K562 (cell line): ENCODE measurements around the gene SON. TPM values are rescaled to one million over a fixed set of nuclear protein-coding genes. Genes with fewer than 3 reads are reported as not detected.

Source experiments
- ELF1 ChIP-seq: fragments of 200-800 bp; sonication (Bioruptor generic); IDR thresholded peaks from 2 replicates; pipeline ENCODE4 v1.6.1; 2016; ENCODE audit warnings: missing genetic modification characterization, missing compliant biosample characterization
- HMG20A ChIP-seq: fragments of 450-650 bp; formaldehyde crosslinking; conservative IDR thresholded peaks from 2 replicates; pipeline ENCODE4 v1.4.0; 2020; ENCODE audit warnings: mild to moderate bottlenecking, mixed read lengths
- IFI16 ChIP-seq: fragments of 250-450 bp; sonication (Bioruptor Pico); IDR thresholded peaks from 2 replicates; pipeline ENCODE4 v2.1.2; 2022; ENCODE audit warnings: mild to moderate bottlenecking, inconsistent platforms
- MED1 ChIP-seq: sonication (generic); formaldehyde crosslinking; IDR thresholded peaks from 2 replicates; pipeline ENCODE4 v1.8.1; 2023; ENCODE audit warnings: missing genetic modification reagents, borderline replicate concordance
- PHB ChIP-seq: fragments of 250-450 bp; sonication (Bioruptor Pico); IDR thresholded peaks from 2 replicates; pipeline ENCODE4 v1.5.0; 2021
- XRCC3 ChIP-seq: fragments of 450-650 bp; IDR thresholded peaks from 2 replicates; pipeline ENCODE4 v1.6.1; 2017; ENCODE audit warnings: mild to moderate bottlenecking, moderate library complexity
- polyA plus RNA-seq, 8 experiments: library from polyadenylated mRNA; depleted of rRNA in 4 of 8; stranded (reverse) in 5 of 8; unstranded in 3 of 8; fragments of >200 nt; fragmentation: Nextera tagmentation in 2 of 8; fragmentation: Illumina TruSeq in 1 of 8; extraction: Ambion mirVana in 2 of 8; extraction: Trizol in 1 of 8; gene quantifications; 2 replicates each; pipeline versions ENCODE4 v1.2.1 to v1.2.3, GENCODE V29; 2011 to 2014; ENCODE audit warnings: inconsistent platforms in 1 of 8, missing spikeins in 1 of 8
- total RNA-seq, 7 experiments: library from RNA; depleted of rRNA in 6 of 7; stranded (reverse); fragments of >200 nt in 6 of 7; fragmentation: Illumina TruSeq in 2 of 7; extraction: Trizol in 2 of 7; gene quantifications; 2 replicates each; pipeline versions ENCODE4 v1.2.1 to v1.2.3, GENCODE V29; 2011 to 2021; ENCODE audit warnings: low replicate concordance in 1 of 7
- TF ChIP-seq, protein P1 (sequence below): sonication (generic); formaldehyde crosslinking; IDR thresholded peaks from 2 replicates; pipeline ENCODE4 v1.8.1; 2023; ENCODE audit warnings: mild to moderate bottlenecking, missing genetic modification reagents
- TF ChIP-seq, protein P2 (sequence below): fragments of 150-350 bp; conservative IDR thresholded peaks from 2 replicates; pipeline ENCODE4 v1.6.1; 2014; ENCODE audit warnings: low read length
- TF ChIP-seq, protein P3 (sequence below), 2 experiments: fragments of 450-650 bp in 1 of 2; sonication (generic) in 1 of 2; formaldehyde crosslinking; conservative IDR thresholded peaks; 2 replicates each; pipeline versions ENCODE4 v1.4.0 to v1.8.1; 2020 to 2022; ENCODE audit warnings: mild to moderate bottlenecking in 1 of 2, missing genetic modification reagents in 1 of 2
- TF ChIP-seq, protein P4 (sequence below): sonication (generic); formaldehyde crosslinking; IDR thresholded peaks from 2 replicates; pipeline ENCODE4 v1.8.0; 2023; ENCODE audit warnings: mild to moderate bottlenecking, missing genetic modification reagents
- TF ChIP-seq, protein P5 (sequence below): IDR thresholded peaks from 2 replicates; pipeline ENCODE4 v1.6.1; 2016; ENCODE audit warnings: missing genetic modification characterization, missing compliant biosample characterization
- TF ChIP-seq, protein P6 (sequence below): fragments of 450-650 bp; formaldehyde crosslinking; IDR thresholded peaks from 2 replicates; pipeline ENCODE4 v1.4.0; 2020; ENCODE audit warnings: mild to moderate bottlenecking, moderate library complexity

The SON gene
- total and polyA plus RNA-seq, 9 of the 15 experiments (the other 6 are each of a cell fraction or from before 2014, with no cell fraction given), result 105 to 742 (median 187) TPM

DNA sequence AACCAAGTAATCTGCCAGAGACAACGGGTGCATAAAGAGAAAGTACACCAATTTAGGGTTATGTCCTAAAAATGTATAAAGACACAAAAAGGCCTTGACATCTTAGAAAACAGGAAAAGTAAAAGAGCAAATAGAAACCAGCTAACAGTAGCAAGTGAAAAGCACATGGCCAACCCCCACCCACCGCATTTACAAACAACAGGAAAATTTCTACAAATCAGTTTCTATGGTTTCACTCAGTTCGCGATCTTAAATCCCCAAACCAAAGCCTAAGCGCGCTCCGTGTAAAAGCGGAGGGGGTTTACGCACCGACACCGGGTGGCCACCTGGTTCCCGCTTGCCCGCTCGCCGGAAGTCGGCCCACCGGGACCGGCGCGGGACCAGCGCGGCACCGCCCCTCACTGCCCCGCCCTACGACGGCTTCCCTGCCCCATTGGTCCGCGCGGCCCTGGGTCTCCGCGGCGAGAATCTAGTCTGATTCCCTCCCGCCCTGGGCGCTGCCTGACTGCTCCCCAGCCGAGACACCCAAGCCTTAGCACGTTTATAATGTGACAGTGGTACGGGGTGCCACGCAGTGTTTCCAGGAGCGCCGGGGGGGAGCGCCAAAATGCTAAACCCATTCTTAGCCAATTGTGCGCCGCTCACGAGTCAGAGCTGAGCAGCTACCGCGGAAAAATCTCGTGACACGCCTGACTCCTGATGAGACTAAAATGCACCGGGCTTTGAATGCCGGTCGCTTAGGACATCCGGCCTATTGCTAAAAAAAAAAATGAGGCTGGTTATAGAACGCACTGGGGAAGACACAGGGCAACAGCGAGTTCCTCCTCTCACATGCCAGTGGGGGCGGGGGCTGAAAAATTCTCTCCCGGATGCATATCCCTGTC, 840 bp upstream of the SON start, which contains the start of gene GART (continued):
- TF ChIP-seq, protein P1, sequence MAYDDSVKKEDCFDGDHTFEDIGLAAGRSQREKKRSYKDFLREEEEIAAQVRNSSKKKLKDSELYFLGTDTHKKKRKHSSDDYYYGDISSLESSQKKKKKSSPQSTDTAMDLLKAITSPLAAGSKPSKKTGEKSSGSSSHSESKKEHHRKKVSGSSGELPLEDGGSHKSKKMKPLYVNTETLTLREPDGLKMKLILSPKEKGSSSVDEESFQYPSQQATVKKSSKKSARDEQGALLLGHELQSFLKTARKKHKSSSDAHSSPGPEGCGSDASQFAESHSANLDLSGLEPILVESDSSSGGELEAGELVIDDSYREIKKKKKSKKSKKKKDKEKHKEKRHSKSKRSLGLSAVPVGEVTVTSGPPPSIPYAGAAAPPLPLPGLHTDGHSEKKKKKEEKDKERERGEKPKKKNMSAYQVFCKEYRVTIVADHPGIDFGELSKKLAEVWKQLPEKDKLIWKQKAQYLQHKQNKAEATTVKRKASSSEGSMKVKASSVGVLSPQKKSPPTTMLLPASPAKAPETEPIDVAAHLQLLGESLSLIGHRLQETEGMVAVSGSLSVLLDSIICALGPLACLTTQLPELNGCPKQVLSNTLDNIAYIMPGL (CRISPR knock-in tag), result no peak; the same call in 1 of the 2 replicates
- TF ChIP-seq HMG20A (CRISPR knock-in tag), result 0 out of 2 replicates have a peak, but pooled peaks have one; percentile 5
- TF ChIP-seq, protein P2, sequence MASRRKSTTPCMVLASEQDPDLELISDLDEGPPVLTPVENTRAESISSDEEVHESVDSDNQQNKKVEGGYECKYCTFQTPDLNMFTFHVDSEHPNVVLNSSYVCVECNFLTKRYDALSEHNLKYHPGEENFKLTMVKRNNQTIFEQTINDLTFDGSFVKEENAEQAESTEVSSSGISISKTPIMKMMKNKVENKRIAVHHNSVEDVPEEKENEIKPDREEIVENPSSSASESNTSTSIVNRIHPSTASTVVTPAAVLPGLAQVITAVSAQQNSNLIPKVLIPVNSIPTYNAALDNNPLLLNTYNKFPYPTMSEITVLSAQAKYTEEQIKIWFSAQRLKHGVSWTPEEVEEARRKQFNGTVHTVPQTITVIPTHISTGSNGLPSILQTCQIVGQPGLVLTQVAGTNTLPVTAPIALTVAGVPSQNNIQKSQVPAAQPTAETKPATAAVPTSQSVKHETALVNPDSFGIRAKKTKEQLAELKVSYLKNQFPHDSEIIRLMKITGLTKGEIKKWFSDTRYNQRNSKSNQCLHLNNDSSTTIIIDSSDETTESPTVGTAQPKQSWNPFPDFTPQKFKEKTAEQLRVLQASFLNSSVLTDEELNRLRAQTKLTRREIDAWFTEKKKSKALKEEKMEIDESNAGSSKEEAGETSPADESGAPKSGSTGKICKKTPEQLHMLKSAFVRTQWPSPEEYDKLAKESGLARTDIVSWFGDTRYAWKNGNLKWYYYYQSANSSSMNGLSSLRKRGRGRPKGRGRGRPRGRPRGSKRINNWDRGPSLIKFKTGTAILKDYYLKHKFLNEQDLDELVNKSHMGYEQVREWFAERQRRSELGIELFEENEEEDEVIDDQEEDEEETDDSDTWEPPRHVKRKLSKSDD, result no peak
- no peak for TF ChIP-seq XRCC3
- TF ChIP-seq ELF1 (tag), result no peak; the same call in none of the 2 replicates
- TF ChIP-seq MED1 (CRISPR knock-in tag), result no peak
- TF ChIP-seq, protein P3, sequence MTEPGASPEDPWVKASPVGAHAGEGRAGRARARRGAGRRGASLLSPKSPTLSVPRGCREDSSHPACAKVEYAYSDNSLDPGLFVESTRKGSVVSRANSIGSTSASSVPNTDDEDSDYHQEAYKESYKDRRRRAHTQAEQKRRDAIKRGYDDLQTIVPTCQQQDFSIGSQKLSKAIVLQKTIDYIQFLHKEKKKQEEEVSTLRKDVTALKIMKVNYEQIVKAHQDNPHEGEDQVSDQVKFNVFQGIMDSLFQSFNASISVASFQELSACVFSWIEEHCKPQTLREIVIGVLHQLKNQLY (CRISPR knock-in tag; conservative IDR thresholded peaks at IDR 0.05), result no peak
- TF ChIP-seq PHB (CRISPR knock-in tag), result no peak; the same call in 1 of the 2 replicates
- TF ChIP-seq, protein P4, sequence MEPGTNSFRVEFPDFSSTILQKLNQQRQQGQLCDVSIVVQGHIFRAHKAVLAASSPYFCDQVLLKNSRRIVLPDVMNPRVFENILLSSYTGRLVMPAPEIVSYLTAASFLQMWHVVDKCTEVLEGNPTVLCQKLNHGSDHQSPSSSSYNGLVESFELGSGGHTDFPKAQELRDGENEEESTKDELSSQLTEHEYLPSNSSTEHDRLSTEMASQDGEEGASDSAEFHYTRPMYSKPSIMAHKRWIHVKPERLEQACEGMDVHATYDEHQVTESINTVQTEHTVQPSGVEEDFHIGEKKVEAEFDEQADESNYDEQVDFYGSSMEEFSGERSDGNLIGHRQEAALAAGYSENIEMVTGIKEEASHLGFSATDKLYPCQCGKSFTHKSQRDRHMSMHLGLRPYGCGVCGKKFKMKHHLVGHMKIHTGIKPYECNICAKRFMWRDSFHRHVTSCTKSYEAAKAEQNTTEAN (CRISPR knock-in tag), result no peak
- TF ChIP-seq, protein P5, sequence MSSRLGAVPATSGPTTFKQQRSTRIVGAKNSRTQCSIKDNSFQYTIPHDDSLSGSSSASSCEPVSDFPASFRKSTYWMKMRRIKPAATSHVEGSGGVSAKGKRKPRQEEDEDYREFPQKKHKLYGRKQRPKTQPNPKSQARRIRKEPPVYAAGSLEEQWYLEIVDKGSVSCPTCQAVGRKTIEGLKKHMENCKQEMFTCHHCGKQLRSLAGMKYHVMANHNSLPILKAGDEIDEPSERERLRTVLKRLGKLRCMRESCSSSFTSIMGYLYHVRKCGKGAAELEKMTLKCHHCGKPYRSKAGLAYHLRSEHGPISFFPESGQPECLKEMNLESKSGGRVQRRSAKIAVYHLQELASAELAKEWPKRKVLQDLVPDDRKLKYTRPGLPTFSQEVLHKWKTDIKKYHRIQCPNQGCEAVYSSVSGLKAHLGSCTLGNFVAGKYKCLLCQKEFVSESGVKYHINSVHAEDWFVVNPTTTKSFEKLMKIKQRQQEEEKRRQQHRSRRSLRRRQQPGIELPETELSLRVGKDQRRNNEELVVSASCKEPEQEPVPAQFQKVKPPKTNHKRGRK (tag), result no peak; the same call in 1 of the 2 replicates
- TF ChIP-seq IFI16 (CRISPR knock-in tag), result no peak
- TF ChIP-seq, protein P6, sequence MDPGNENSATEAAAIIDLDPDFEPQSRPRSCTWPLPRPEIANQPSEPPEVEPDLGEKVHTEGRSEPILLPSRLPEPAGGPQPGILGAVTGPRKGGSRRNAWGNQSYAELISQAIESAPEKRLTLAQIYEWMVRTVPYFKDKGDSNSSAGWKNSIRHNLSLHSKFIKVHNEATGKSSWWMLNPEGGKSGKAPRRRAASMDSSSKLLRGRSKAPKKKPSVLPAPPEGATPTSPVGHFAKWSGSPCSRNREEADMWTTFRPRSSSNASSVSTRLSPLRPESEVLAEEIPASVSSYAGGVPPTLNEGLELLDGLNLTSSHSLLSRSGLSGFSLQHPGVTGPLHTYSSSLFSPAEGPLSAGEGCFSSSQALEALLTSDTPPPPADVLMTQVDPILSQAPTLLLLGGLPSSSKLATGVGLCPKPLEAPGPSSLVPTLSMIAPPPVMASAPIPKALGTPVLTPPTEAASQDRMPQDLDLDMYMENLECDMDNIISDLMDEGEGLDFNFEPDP (CRISPR knock-in tag), result no peak
